GM12878 (cell line): ENCODE results near the gene ESRRB. TPM values are rescaled to one million over a fixed set of nuclear protein-coding genes. Genes with fewer than 3 reads are reported as not detected.
A peak's percentile ranks its signal among the peaks of the same experiment; 100 is the strongest.

Source experiments
- BMI1 ChIP-seq: fragments of 450-650 bp; IDR thresholded peaks from 2 replicates; pipeline ENCODE4 v1.6.1; 2016; ENCODE audit warnings: mild to moderate bottlenecking, moderate library complexity, borderline replicate concordance
- CBFB ChIP-seq: IDR thresholded peaks from 2 replicates; pipeline ENCODE4 v1.6.1; 2016; ENCODE audit warnings: antibody characterized with exemption, low read depth
- KAT2A ChIP-seq: conservative IDR thresholded peaks from 2 replicates; pipeline ENCODE4 v1.6.1; 2011; ENCODE audit warnings: low read depth, low read length; ENCODE audit not compliant: control insufficient read depth
- MTA3 ChIP-seq: IDR thresholded peaks from 2 replicates; pipeline ENCODE4 v1.6.1; 2012; ENCODE audit warnings: low read length, inconsistent platforms, borderline replicate concordance
- NKRF ChIP-seq: fragments of 450-650 bp; conservative IDR thresholded peaks from 2 replicates; pipeline ENCODE4 v1.6.1; 2017; ENCODE audit warnings: mild to moderate bottlenecking, moderate library complexity
- RAD21 ChIP-seq: IDR thresholded peaks from 2 replicates; pipeline ENCODE4 v1.6.1; 2011; ENCODE audit warnings: mild to moderate bottlenecking, low read depth, low read length, moderate library complexity; ENCODE audit not compliant: insufficient read depth
- RB1 ChIP-seq: fragments of 450-650 bp; formaldehyde crosslinking; IDR thresholded peaks from 2 replicates; pipeline ENCODE4 v1.6.1; 2017; ENCODE audit warnings: mild to moderate bottlenecking, borderline replicate concordance
- SMARCA5 ChIP-seq: fragments of 450-650 bp; IDR thresholded peaks from 2 replicates; pipeline ENCODE4 v1.6.1; 2017; ENCODE audit warnings: mild to moderate bottlenecking
- SUPT20H ChIP-seq: IDR thresholded peaks from 2 replicates; pipeline ENCODE4 v1.6.1; 2011; ENCODE audit warnings: low read depth, mild to moderate bottlenecking, low read length, moderate library complexity, borderline replicate concordance; ENCODE audit not compliant: control insufficient read depth
- WRNIP1 ChIP-seq: IDR thresholded peaks from 2 replicates; pipeline ENCODE4 v1.6.1; 2011; ENCODE audit warnings: low read depth, low read length, improper control_type of control experiment, borderline replicate concordance
- YY1 ChIP-seq: IDR thresholded peaks from 2 replicates; pipeline ENCODE4 v1.6.1; 2011; ENCODE audit warnings: low read depth, mild to moderate bottlenecking, low read length
- ZNF217 ChIP-seq: fragments of 450-650 bp; IDR thresholded peaks from 2 replicates; pipeline ENCODE4 v1.6.1; 2017; ENCODE audit warnings: antibody characterized with exemption, mild to moderate bottlenecking
- ZNF622 ChIP-seq: fragments of 450-650 bp; IDR thresholded peaks from 2 replicates; pipeline ENCODE4 v1.6.1; 2017; ENCODE audit warnings: mild to moderate bottlenecking, inconsistent platforms
- ZNF687 ChIP-seq: fragments of 450-650 bp; IDR thresholded peaks from 2 replicates; pipeline ENCODE4 v1.6.1; 2017; ENCODE audit warnings: mild to moderate bottlenecking, moderate library complexity
- polyA plus RNA-seq, 11 experiments: library from polyadenylated mRNA; depleted of rRNA in 4 of 11; unstranded in 6 of 11; stranded (reverse) in 5 of 11; fragments of >200 nt; fragmentation: Nextera tagmentation in 4 of 11; fragmentation: Illumina TruSeq in 1 of 11; extraction: Ambion mirVana in 4 of 11; extraction: Trizol in 1 of 11; gene quantifications; 1 replicate in 1 of 11; 2 replicates in 10 of 11; pipeline versions ENCODE4 v1.2.1 to v1.2.3, GENCODE V29; 2011 to 2016; ENCODE audit warnings: inconsistent platforms in 2 of 11, missing spikeins in 2 of 11, low read depth in 1 of 11
- total RNA-seq, 4 experiments: library from RNA; depleted of rRNA in 3 of 4; stranded (reverse); fragments of >200 nt in 3 of 4; fragmentation: Illumina TruSeq in 1 of 4; extraction: Trizol in 1 of 4; gene quantifications; 2 replicates each; pipeline versions ENCODE4 v1.2.1 to v1.2.3, GENCODE V29; 2013 to 2021
- TF ChIP-seq, protein P1 (sequence below): fragments of 450-650 bp; IDR thresholded peaks from 2 replicates; pipeline ENCODE4 v1.6.1; 2016; ENCODE audit warnings: mild to moderate bottlenecking
- TF ChIP-seq, protein P2 (sequence below): fragments of 450-650 bp; IDR thresholded peaks from 2 replicates; pipeline ENCODE4 v1.6.1; 2017; ENCODE audit warnings: mild to moderate bottlenecking, moderate library complexity

Gene ESRRB
- total and polyA plus RNA-seq, 10 of the 15 experiments (the other 5 are each of a cell fraction or from before 2014, with no cell fraction given): 0.03 to 0.73 (median 0.11) TPM; not detected in 6

DNA sequence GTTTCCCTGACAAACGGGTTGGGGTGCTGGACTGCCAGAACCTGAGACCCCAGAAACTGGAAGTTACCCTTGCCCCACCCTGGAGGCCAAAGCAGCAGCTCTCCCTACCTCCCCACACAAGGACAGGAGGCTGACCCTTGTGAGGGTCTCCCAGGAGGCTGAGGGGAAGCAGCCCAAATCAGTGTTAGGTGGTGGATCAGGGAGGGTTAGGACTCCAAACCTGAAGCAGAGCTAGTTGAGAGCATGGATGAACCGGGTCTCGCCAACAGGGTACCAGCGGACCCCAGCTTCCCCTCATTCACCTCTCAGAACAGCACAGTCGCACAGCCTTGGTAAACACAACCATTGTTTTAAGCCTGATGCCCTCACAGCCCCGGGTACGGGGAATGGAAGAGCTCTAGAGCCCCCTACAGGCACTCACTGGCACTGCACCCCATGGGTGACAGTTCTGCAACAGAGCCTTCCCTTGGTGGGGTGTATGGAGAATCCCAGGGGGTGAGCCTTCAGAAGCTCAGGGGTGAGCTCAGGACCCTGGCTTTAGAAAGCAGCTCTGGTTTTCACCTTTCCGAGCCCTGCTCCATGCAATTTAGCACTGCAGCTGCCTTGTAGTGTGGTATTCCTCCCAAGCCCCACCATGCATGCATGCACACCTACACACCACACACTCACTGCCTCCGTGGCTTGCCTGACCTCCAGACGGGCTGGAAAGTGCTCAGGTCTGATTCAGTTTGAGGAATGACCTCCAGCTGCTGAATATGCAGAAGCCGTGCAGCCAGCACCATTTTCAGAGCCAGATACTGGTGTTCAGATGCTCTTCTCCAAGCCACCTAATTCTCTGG is 11.2 kb downstream of the ESRRB start (continued):
- TF ChIP-seq NKRF: no peak
- no peak for TF ChIP-seq BMI1
- no peak for TF ChIP-seq ZNF217
- no peak for TF ChIP-seq ZNF687
- peak; percentile 61; the same call in 1 of the 2 replicates for TF ChIP-seq RB1
- TF ChIP-seq, protein P1, sequence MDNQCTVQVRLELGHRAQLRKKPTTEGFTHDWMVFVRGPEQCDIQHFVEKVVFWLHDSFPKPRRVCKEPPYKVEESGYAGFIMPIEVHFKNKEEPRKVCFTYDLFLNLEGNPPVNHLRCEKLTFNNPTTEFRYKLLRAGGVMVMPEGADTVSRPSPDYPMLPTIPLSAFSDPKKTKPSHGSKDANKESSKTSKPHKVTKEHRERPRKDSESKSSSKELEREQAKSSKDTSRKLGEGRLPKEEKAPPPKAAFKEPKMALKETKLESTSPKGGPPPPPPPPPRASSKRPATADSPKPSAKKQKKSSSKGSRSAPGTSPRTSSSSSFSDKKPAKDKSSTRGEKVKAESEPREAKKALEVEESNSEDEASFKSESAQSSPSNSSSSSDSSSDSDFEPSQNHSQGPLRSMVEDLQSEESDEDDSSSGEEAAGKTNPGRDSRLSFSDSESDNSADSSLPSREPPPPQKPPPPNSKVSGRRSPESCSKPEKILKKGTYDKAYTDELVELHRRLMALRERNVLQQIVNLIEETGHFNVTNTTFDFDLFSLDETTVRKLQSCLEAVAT: no peak
- TF ChIP-seq WRNIP1: no peak
- TF ChIP-seq MTA3: no peak
- TF ChIP-seq RAD21: peak; percentile 98
- peak; percentile 76 for TF ChIP-seq YY1
- TF ChIP-seq CBFB: no peak
- peak; percentile 62; the same call in 1 of the 2 replicates for TF ChIP-seq SMARCA5
- TF ChIP-seq KAT2A: no peak
- no peak for TF ChIP-seq ZNF622
- TF ChIP-seq SUPT20H: no peak
- TF ChIP-seq, protein P2, sequence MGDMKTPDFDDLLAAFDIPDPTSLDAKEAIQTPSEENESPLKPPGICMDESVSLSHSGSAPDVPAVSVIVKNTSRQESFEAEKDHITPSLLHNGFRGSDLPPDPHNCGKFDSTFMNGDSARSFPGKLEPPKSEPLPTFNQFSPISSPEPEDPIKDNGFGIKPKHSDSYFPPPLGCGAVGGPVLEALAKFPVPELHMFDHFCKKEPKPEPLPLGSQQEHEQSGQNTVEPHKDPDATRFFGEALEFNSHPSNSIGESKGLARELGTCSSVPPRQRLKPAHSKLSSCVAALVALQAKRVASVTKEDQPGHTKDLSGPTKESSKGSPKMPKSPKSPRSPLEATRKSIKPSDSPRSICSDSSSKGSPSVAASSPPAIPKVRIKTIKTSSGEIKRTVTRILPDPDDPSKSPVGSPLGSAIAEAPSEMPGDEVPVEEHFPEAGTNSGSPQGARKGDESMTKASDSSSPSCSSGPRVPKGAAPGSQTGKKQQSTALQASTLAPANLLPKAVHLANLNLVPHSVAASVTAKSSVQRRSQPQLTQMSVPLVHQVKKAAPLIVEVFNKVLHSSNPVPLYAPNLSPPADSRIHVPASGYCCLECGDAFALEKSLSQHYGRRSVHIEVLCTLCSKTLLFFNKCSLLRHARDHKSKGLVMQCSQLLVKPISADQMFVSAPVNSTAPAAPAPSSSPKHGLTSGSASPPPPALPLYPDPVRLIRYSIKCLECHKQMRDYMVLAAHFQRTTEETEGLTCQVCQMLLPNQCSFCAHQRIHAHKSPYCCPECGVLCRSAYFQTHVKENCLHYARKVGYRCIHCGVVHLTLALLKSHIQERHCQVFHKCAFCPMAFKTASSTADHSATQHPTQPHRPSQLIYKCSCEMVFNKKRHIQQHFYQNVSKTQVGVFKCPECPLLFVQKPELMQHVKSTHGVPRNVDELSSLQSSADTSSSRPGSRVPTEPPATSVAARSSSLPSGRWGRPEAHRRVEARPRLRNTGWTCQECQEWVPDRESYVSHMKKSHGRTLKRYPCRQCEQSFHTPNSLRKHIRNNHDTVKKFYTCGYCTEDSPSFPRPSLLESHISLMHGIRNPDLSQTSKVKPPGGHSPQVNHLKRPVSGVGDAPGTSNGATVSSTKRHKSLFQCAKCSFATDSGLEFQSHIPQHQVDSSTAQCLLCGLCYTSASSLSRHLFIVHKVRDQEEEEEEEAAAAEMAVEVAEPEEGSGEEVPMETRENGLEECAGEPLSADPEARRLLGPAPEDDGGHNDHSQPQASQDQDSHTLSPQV: 0 out of 2 replicates have a peak, but pooled peaks have one; percentile 13
